HG03045 (cell line): Measurements from ENCODE around the gene RETREG2.

Experiments
- ATAC-seq: cut with Tn5 transposase; IDR thresholded peaks from one replicate; pipeline ENCODE4 v1.9.1; 2021; ENCODE audit warnings: mild to moderate bottlenecking, moderate library complexity; ENCODE audit not compliant: unreplicated experiment

Gene RETREG2

DNA sequence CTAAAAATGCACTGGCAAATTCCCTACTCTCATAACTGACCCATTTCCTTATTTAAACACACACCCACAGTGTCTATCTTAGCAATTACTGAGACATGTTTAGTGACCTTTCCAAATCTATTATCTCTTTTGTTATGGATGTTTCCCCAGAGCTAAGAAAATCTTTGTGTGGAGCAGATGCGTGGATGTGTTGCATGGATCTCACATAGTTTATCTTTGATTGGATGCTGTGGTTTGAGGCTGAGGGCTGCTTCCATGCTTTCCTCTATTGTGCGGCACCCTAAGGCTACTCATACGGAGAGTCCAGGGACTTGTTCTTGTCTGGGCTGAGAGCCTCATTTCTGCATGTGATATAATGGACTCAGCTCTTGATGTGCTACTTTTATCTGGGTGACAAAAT lies 56.3 kb downstream of the RETREG2 start:
- no peak for ATAC-seq
